ENCODE data around the gene POLR2H.

GRCh38 chr3:184361932-184362667 is 590 bp downstream of the POLR2H start:
- TF ChIP-seq CTCF (conservative IDR thresholded peaks at IDR 0.05; ENCODE audit: low read depth, low read length) (no peak), RCOR1 (IDR thresholded peaks at IDR 0.05; ENCODE audit: insufficient replicate concordance, low read length) (no peak), POLR2A (IDR thresholded peaks at IDR 0.05; ENCODE audit: low read depth, low read length) (no peak; the same call in 1 of the 2 replicates), RAD21 (IDR thresholded peaks at IDR 0.05; ENCODE audit: low read length) (no peak), MAZ (IDR thresholded peaks at IDR 0.05; ENCODE audit: borderline replicate concordance, low read depth, low read length) (0 out of 2 replicates have a peak, but pooled peaks have one; percentile 13), USF2 (IDR thresholded peaks at IDR 0.05; ENCODE audit: low read depth, low read length) (no peak)

Data from IMR-90 (cell line).